GM18861 (cell line): ENCODE measurements around the gene CCNL2.
A peak's percentile ranks its signal among the peaks of the same experiment; 100 is the strongest.
"Not testable (repeated sequence)": the region's sequence is repeated elsewhere in the genome, so short reads cannot be mapped to it uniquely, and the experiment has no call there.

ENCODE experiments used
- ATAC-seq: cut with Tn5 transposase; IDR thresholded peaks from one replicate; pipeline ENCODE4 v1.9.1; 2021; ENCODE audit not compliant: unreplicated experiment

CCNL2 gene

GRCh38 chr1:1374589-1374928 lies 24.6 kb downstream of the CCNL2 start:
- peak; percentile 3 for ATAC-seq

GRCh38 chr1:1373815-1374588 lies 25.1 kb downstream of the CCNL2 start:
- no peak for ATAC-seq

GRCh38 chr1:1373051-1373814 lies 25.9 kb downstream of the CCNL2 start:
- ATAC-seq = no peak

GRCh38 chr1:1371746-1372711 lies 27.1 kb downstream of the CCNL2 start:
- ATAC-seq = no peak

GRCh38 chr1:1371364-1371745 lies 27.8 kb downstream of the CCNL2 start:
- no peak for ATAC-seq

GRCh38 chr1:1370771-1371300 lies 28.3 kb downstream of the CCNL2 start:
- no peak for ATAC-seq

GRCh38 chr1:1370094-1370493 lies 29.0 kb downstream of the CCNL2 start:
- not testable (repeated sequence) for ATAC-seq

GRCh38 chr1:1367315-1367714 lies 31.8 kb downstream of the CCNL2 start:
- ATAC-seq = no peak

GRCh38 chr1:1366699-1367066 lies 32.5 kb downstream of the CCNL2 start:
- no peak for ATAC-seq

GRCh38 chr1:1365875-1366698 lies 33.0 kb downstream of the CCNL2 start:
- ATAC-seq = no peak

- no peak for ATAC-seq
Observed at GRCh38 chr1:1364266-1364665, 34.9 kb downstream of the CCNL2 start.

- no peak for ATAC-seq
Observed at GRCh38 chr1:1361982-1362423, 37.1 kb downstream of the CCNL2 start.

GRCh38 chr1:1361233-1361981 lies 37.7 kb downstream of the CCNL2 start:
- no peak for ATAC-seq

GRCh38 chr1:1360506-1361169 lies 38.5 kb downstream of the CCNL2 start:
- ATAC-seq = no peak

- no peak for ATAC-seq
Observed at GRCh38 chr1:1359664-1360468, 39.3 kb downstream of the CCNL2 start.

- ATAC-seq = no peak
Observed at GRCh38 chr1:1359308-1359663, 39.8 kb downstream of the CCNL2 start.

- ATAC-seq = no peak
Observed at GRCh38 chr1:1358433-1359271, 40.5 kb downstream of the CCNL2 start, which contains the start of gene MXRA8. TSS of gene MXRA8 (minus strand) at chr1:1358555. CDS start at chr1:1358504, 51 bp downstream.
